ENCODE results near the gene ZNF593. TPM values are rescaled to one million over a fixed set of nuclear protein-coding genes. Genes with fewer than 3 reads are reported as not detected.

The ZNF593 gene
- total and polyA plus RNA-seq, 9 of the 15 experiments (the other 6 are each of a cell fraction or from before 2014, with no cell fraction given) = 9.8 to 334 (median 48.2) TPM

- TF ChIP-seq E2F1 (CRISPR knock-in tag; IDR thresholded peaks at IDR 0.05) = peak; percentile 96
- no peak for TF ChIP-seq TEAD2 (tag; IDR thresholded peaks at IDR 0.05)
- TF ChIP-seq, protein P1, sequence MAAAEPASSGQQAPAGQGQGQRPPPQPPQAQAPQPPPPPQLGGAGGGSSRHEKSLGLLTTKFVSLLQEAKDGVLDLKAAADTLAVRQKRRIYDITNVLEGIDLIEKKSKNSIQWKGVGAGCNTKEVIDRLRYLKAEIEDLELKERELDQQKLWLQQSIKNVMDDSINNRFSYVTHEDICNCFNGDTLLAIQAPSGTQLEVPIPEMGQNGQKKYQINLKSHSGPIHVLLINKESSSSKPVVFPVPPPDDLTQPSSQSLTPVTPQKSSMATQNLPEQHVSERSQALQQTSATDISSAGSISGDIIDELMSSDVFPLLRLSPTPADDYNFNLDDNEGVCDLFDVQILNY (CRISPR knock-in tag; IDR thresholded peaks at IDR 0.05) = peak; percentile 91; the same call in 1 of the 2 replicates
- no peak for TF ChIP-seq YBX1 (IDR thresholded peaks at IDR 0.05)
- TF ChIP-seq EZH2 (IDR thresholded peaks at IDR 0.05; ENCODE audit: borderline replicate concordance, low read depth, low read length) = no peak
- peak; percentile 90 for TF ChIP-seq ETV5 (CRISPR knock-in tag; IDR thresholded peaks at IDR 0.05; ENCODE audit: low read depth)
- peak; percentile 98 for TF ChIP-seq CTBP1 (IDR thresholded peaks at IDR 0.05; ENCODE audit: borderline replicate concordance)
- TF ChIP-seq ZKSCAN1 (IDR thresholded peaks at IDR 0.05; ENCODE audit: low read depth, low read length) = no peak
- TF ChIP-seq, protein P2, sequence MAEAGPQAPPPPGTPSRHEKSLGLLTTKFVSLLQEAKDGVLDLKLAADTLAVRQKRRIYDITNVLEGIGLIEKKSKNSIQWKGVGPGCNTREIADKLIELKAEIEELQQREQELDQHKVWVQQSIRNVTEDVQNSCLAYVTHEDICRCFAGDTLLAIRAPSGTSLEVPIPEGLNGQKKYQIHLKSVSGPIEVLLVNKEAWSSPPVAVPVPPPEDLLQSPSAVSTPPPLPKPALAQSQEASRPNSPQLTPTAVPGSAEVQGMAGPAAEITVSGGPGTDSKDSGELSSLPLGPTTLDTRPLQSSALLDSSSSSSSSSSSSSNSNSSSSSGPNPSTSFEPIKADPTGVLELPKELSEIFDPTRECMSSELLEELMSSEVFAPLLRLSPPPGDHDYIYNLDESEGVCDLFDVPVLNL (CRISPR knock-in tag; IDR thresholded peaks at IDR 0.05; ENCODE audit: low read depth) = peak; percentile 75; the same call in 1 of the 2 replicates
- TF ChIP-seq PTTG1 (tag; IDR thresholded peaks at IDR 0.05; ENCODE audit: low read depth) = no peak
- peak; percentile 21 for TF ChIP-seq FIP1L1 (IDR thresholded peaks at IDR 0.05; ENCODE audit: low read depth, low read length, poor library complexity, severe bottlenecking)
- no peak for TF ChIP-seq ZEB2 (IDR thresholded peaks at IDR 0.05)
- no peak for TF ChIP-seq ZNF253 (CRISPR knock-in tag; conservative IDR thresholded peaks at IDR 0.05)
- TF ChIP-seq ZBTB7A (IDR thresholded peaks at IDR 0.05; ENCODE audit: borderline replicate concordance, control insufficient read depth, low read depth, low read length) = peak; percentile 71; the same call in 1 of the 2 replicates
- peak; percentile 86 for TF ChIP-seq E2F3 (CRISPR knock-in tag; IDR thresholded peaks at IDR 0.05)
- TF ChIP-seq L3MBTL2 (IDR thresholded peaks at IDR 0.05) = peak; percentile 99
- peak; percentile 61; the same call in 1 of the 2 replicates for TF ChIP-seq GTF2E2 (tag; IDR thresholded peaks at IDR 0.05)
- TF ChIP-seq SIRT6 (IDR thresholded peaks at IDR 0.05; ENCODE audit: low read depth, low read length) = no peak
- peak; percentile 79 for TF ChIP-seq SP1 (CRISPR knock-in tag; IDR thresholded peaks at IDR 0.05)
- TF ChIP-seq MEIS2 (IDR thresholded peaks at IDR 0.05; ENCODE audit: partially characterized antibody) = peak; percentile 27
- TF ChIP-seq, protein P3, sequence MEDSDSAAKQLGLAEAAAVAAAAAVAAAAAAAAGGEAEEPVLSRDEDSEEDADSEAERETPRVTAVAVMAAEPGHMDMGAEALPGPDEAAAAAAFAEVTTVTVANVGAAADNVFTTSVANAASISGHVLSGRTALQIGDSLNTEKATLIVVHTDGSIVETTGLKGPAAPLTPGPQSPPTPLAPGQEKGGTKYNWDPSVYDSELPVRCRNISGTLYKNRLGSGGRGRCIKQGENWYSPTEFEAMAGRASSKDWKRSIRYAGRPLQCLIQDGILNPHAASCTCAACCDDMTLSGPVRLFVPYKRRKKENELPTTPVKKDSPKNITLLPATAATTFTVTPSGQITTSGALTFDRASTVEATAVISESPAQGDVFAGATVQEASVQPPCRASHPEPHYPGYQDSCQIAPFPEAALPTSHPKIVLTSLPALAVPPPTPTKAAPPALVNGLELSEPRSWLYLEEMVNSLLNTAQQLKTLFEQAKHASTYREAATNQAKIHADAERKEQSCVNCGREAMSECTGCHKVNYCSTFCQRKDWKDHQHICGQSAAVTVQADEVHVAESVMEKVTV (CRISPR knock-in tag; IDR thresholded peaks at IDR 0.05) = no peak
- no peak for TF ChIP-seq IFI16 (CRISPR knock-in tag; IDR thresholded peaks at IDR 0.05)
- peak; percentile 87; the same call in 1 of the 2 replicates for TF ChIP-seq DMBX1 (CRISPR knock-in tag; IDR thresholded peaks at IDR 0.05; ENCODE audit: borderline replicate concordance)
These were observed 8.1 kb upstream of the ZNF593 start (continued) for GRCh38 chr1:26161415-26162219.
